Heart left ventricle (tissue), 16 donors: ENCODE data around the gene PIGO. TPM values are rescaled to one million over a fixed set of nuclear protein-coding genes. Genes with fewer than 3 reads are reported as not detected.

Source experiments
- ATAC-seq, 4 donors: fragments of 200-7000 bp; cut with Tn5 transposase; one replicate each; pipeline ENCODE4 v1.9.1; 2020 to 2022; ENCODE audit warnings: moderate library complexity in 4 of 4, mild to moderate bottlenecking in 3 of 4, moderate number of reproducible peaks in 1 of 4
- DNase-seq, 5 donors: peaks; one replicate each; pipeline ENCODE4 v3.0.0-alpha.2; 2020
- H3K27ac ChIP-seq, 12 donors: fragments of 200-600 bp; sonication (generic) in 4 of 12; one replicate each; pipeline versions ENCODE4 v1.5.0 to v1.8.0; 2016 to 2022; ENCODE audit warnings: mild to moderate bottlenecking in 2 of 12
- H3K27me3 ChIP-seq, 9 donors: fragments of 200-600 bp; sonication (generic) in 2 of 9; one replicate each; pipeline versions ENCODE4 v1.5.1 to v1.8.0; 2016 to 2022; ENCODE audit warnings: mild to moderate bottlenecking in 3 of 9
- H3K36me3 ChIP-seq, 9 donors: fragments of 200-600 bp; sonication (generic) in 2 of 9; one replicate each; pipeline versions ENCODE4 v1.5.0 to v1.8.0; 2018 to 2022; ENCODE audit warnings: mild to moderate bottlenecking in 2 of 9
- H3K4me1 ChIP-seq, 12 donors: fragments of 200-600 bp; sonication (generic) in 4 of 12; one replicate each; pipeline versions ENCODE4 v1.5.0 to v1.8.0; 2016 to 2022; ENCODE audit warnings: mild to moderate bottlenecking in 3 of 12
- H3K4me3 ChIP-seq, 12 donors: fragments of 200-600 bp; sonication (generic) in 4 of 12; one replicate each; pipeline versions ENCODE4 v1.5.0 to v1.8.0; 2017 to 2022; ENCODE audit warnings: mild to moderate bottlenecking in 9 of 12, moderate library complexity in 4 of 12
- H3K9me3 ChIP-seq, 12 donors: fragments of 200-600 bp; sonication (generic) in 4 of 12; one replicate each; pipeline versions ENCODE4 v1.5.0 to v1.8.0; 2016 to 2022; ENCODE audit warnings: mild to moderate bottlenecking in 1 of 12
- CTCF ChIP-seq, 12 donors: fragments of 200-600 bp; sonication (generic) in 4 of 12; IDR thresholded peaks; one replicate each; pipeline versions ENCODE4 v1.5.0 to v1.8.0; 2018 to 2022; ENCODE audit warnings: antibody characterized with exemption in 12 of 12, mild to moderate bottlenecking in 5 of 12
- POLR2A ChIP-seq, 2 donors: fragments of 450-650 bp; IDR thresholded peaks; one replicate each; pipeline ENCODE4 v1.6.1; 2017; ENCODE audit warnings: antibody characterized with exemption in 2 of 2, mild to moderate bottlenecking in 2 of 2, moderate library complexity in 2 of 2
- WGBS, 4 donors: extraction: QIAGEN DNeasy Blood & Tissue Kit in 2 of 4; methylation state at CpG; one replicate each; pipeline versions ENCODE4 v1.1.5 to v1.1.7; 2013 to 2018; 5-methylcytosine and 5-hydroxymethylcytosine counted together
- intact Hi-C, 10 donors: fragments of 100-400 bp; cut with DNase I; formaldehyde crosslinking; loops; one replicate each; pipeline versions ENCODE4 v1.11.1 to v1.14.2; 2022
- polyA plus RNA-seq, 2 donors: library from polyadenylated mRNA; stranded (reverse); fragments of 200-250 nt; gene quantifications; one replicate each; pipeline ENCODE4 v1.2.3, GENCODE V29; 2013
- total RNA-seq, 9 donors: library from RNA; depleted of rRNA in 2 of 9; stranded (reverse); fragments of >200 nt in 2 of 9; fragmentation: NEBNext Ultra II Directional in 3 of 9; extraction: Animal tissue kit (Norgen Biotek cat#: 25700) in 3 of 9; gene quantifications; one replicate each; pipeline versions ENCODE4 v1.1.0 to v1.2.4, GENCODE V29; 2016 to 2023
- donor health status: ischemic (EF 13 %, LVEDD 7.1; RV severe dilation, severe dysfunction).
- donor health status: healthy with polysubstance abuse.
- donor health status: DM: no; HTN: yes; CAD: no.
- donor health status: DM: no; HTN: no; CAD: no.
- donor health status: ischemic (EF 25% LVEDD 6.9; RV normal size, moderate dysfunction).
- donor health status: ischemic (EF 25% LVEDD 5.7; RV mildly dilated, moderate dysfunction).
- donor health status: healthy.
- donor health status: DM: yes; HTN: yes; CAD: no.
- donor health status: ischemic (EF 35%, LVEDD 5.7; RV mildly dilated, moderate dysfunction).
- donor health status: nonischemic (EF 11% LVEDD 7.7; RV severe dilation, severe dysfunction).
- donor health status: DM: yes; HTN: yes; CAD: no.
- donor health status: PGD.
- donor health status: ischemic (EF 29% LVEDD 5.4; RV normal size, mild dysfunction).
- donor health status: nonischemic (EF 23%, LVEDD 6.1; RV moderate dilation, normal function).

PIGO gene
- total and polyA plus RNA-seq, 11 donors, result 7.0 to 13.1 (median 9.1) TPM

GRCh38 chr9:35106343-35106730 lies 9.9 kb upstream of the PIGO start:
- TF ChIP-seq POLR2A (IDR thresholded peaks at IDR 0.05), result no peak
- TF ChIP-seq CTCF (IDR thresholded peaks at IDR 0.05), result no peak
- Histone ChIP-seq H3K27ac (no peak overlapping the region), H3K4me3 (no peak overlapping the region), H3K27me3 (no peaks in the 10 kb centered on the region), H3K36me3 (peaks cover 0 to 51% (median 47%) of the 10 kb centered on the region in 9 donors), H3K4me1 (peaks cover 0 to 41% (median 33%) of the 10 kb centered on the region in 12 donors), H3K9me3 (no peaks in the 10 kb centered on the region)
- intact Hi-C loops, result no loop called here
- WGBS, 4 donors, result 89 to 95% (median 90%) methylated on average over 7 of the region's 7 CpGs
- ATAC-seq (no peak), DNase-seq (no peak)

- Histone ChIP-seq H3K27ac (no peak overlapping the region), H3K9me3 (no peaks in the 10 kb centered on the region), H3K27me3 (no peaks in the 10 kb centered on the region), H3K36me3 (peaks cover 0 to 57% (median 53%) of the 10 kb centered on the region in 9 donors), H3K4me1 (peaks cover 0 to 38% (median 31%) of the 10 kb centered on the region in 12 donors), H3K4me3 (no peak overlapping the region)
- TF ChIP-seq POLR2A (IDR thresholded peaks at IDR 0.05) (no peak), CTCF (IDR thresholded peaks at IDR 0.05) (no peak)
- intact Hi-C loops, result no loop called here
- DNase-seq (no peak), ATAC-seq (no peak)
- WGBS, 4 donors, result 92 to 95% (median 93%) methylated on average over 13 of the region's 13 CpGs
Observed at GRCh38 chr9:35105571-35106342, 9.4 kb upstream of the PIGO start.

- Histone ChIP-seq H3K9me3 (no peaks in the 10 kb centered on the region), H3K27ac (no peak overlapping the region), H3K4me3 (no peak overlapping the region), H3K36me3 (peaks cover 0 to 63% (median 59%) of the 10 kb centered on the region in 9 donors), H3K27me3 (no peaks in the 10 kb centered on the region), H3K4me1 (peaks cover 0 to 32% (median 24%) of the 10 kb centered on the region in 12 donors)
- TF ChIP-seq CTCF (IDR thresholded peaks at IDR 0.05) (no peak), POLR2A (IDR thresholded peaks at IDR 0.05) (no peak)
- intact Hi-C loops, result no loop called here
- DNase-seq, result no peak
- no peak for ATAC-seq
- WGBS, 4 donors, result 87 to 93% (median 92%) methylated on average over 12 of the region's 12 CpGs
Observed at GRCh38 chr9:35105126-35105525, 8.7 kb upstream of the PIGO start.

GRCh38 chr9:35104586-35104985 lies 8.2 kb upstream of the PIGO start:
- TF ChIP-seq CTCF (IDR thresholded peaks at IDR 0.05), result no peak
- TF ChIP-seq POLR2A (IDR thresholded peaks at IDR 0.05), result no peak
- intact Hi-C loops, result loop anchor here in 1 of 10 donors (5.0 kb wide), 2 partner anchors 117 to 437 kb away; partner anchors contain the start of gene DNAJB5
- peaks cover 0 to 68% (median 65%) of the 10 kb centered on the region in 9 donors for H3K36me3 ChIP-seq
- H3K4me1 ChIP-seq, result peaks cover 0 to 26% (median 21%) of the 10 kb centered on the region in 12 donors
- ATAC-seq (no peak), DNase-seq (no peak)
- WGBS, 4 donors, result 87 to 95% (median 92%) methylated on average over 4 of the region's 4 CpGs
- H3K27ac ChIP-seq, result no peak overlapping the region
- H3K9me3 ChIP-seq, result no peaks in the 10 kb centered on the region
- no peaks in the 10 kb centered on the region for H3K27me3 ChIP-seq
- H3K4me3 ChIP-seq, result no peak overlapping the region
